Measurements from ENCODE around the gene AGBL5.
"Not testable (repeated sequence)": the region's sequence is repeated elsewhere in the genome, so short reads cannot be mapped to it uniquely, and the experiment has no call there.

AGBL5 gene

DNA sequence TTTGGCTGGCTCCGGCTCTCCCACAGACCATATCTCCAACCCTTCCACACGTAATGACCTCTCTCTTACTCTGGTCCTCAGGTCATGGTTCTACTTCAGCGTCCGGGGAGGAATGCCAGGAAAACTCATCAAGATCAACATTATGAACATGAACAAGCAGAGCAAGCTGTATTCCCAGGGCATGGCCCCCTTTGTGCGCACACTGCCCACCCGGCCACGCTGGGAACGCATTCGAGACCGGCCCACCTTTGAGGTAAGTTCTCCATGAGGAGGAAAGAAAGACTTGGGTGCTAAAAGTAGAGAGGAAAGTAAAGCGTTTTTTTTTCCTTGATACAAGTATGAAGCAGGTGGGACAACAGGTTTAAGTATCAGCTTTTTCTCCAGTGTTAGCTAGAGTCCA, 1.9 kb downstream of the AGBL5 start:
- DNase-seq, result no peak

DNA sequence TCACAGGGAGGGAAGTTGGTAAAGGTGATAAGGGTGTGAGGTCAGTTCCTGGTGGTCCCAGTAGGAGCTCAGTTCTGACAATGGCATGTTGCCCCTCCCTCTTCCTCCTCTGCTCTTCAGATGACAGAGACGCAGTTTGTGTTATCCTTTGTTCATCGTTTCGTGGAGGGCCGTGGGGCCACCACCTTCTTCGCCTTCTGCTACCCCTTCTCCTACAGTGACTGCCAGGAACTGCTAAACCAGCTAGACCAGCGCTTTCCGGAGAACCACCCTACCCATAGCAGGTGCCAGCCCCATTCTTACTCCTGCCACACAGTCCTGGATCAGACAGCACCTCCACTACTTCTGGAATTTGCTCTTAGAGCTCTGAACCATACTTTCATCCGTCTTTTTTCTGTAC, 2.3 kb downstream of the AGBL5 start:
- no peak for DNase-seq

DNA sequence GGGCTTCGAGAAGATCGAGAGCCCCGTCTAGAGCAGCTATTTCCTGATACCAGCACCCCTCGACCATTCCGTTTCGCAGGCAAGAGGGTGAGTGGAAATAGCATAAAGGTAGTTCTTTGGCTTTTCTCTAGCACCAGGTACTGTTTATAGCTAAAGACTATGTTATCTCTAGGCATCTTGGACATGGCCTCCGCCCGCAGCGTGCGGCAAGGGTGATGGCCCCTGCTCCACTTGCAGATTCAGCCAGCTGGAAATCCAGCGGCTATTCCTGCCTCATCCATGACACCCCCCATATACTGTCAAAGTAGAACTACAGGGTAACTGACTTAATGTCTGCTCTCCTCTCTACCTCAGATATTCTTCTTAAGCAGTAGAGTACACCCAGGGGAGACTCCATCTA, 3.3 kb downstream of the AGBL5 start:
- DNase-seq, result no peak

DNA sequence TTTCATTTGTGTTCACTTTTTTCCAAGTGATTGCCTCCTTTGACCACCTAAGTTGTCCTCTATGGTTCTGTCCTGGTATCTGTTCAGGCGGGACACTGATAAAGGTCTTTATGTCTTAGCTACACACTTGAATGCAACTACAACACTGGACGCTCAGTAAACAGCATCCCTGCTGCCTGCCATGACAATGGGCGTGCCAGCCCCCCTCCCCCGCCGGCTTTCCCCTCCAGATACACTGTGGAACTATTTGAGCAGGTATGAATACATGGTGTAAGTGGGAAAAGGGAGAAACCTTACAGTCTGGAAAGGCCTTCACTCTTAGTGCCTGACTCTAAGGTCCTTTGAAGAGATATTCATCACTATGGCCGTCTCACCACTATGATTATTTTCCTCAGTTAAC, 5.7 kb downstream of the AGBL5 start:
- no peak for DNase-seq

DNA sequence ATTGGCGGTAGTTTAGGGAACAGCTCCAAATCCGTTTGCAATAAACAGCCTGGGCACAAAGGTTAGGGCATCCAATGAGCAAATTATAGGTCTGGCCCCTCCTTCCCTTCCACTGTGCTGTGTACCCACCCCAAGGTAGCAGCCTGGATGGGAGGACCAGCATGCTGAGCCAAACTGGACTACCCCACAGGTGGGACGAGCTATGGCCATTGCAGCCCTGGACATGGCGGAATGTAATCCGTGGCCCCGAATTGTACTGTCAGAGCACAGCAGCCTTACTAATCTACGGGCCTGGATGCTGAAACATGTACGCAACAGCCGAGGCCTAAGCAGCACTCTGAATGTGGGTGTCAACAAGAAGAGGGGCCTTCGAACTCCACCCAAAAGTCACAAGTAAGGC, 6.7 kb downstream of the AGBL5 start:
- DNase-seq, result no peak

DNA sequence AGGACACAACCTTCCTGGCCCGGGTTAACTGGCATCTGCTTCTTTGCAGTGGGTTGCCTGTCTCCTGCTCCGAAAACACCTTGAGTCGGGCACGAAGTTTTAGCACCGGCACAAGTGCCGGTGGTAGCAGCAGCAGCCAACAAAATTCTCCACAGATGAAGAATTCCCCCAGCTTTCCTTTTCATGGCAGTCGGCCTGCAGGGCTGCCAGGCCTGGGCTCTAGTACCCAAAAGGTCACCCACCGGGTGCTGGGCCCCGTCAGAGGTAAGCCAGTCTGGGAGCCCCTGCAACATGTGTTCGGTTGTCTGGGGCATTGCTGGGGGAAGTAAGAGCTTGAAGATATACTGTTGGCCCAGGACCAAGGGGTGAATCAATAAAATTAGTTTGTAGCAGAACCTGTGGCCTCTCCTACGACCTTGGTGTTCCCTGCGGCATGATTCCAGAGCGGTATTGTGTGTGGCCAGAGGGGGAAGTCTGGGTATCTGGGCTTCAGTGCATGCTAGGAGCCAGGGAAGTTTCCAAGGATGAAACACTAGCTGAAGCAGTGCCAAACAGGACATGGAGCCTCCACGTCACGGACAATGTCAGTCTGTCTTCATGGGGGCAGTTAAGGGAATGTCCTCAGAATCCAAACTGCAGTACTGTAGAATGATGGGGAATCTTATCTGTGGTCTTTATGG, 7.8 kb downstream of the AGBL5 start:
- no peak for DNase-seq

DNA sequence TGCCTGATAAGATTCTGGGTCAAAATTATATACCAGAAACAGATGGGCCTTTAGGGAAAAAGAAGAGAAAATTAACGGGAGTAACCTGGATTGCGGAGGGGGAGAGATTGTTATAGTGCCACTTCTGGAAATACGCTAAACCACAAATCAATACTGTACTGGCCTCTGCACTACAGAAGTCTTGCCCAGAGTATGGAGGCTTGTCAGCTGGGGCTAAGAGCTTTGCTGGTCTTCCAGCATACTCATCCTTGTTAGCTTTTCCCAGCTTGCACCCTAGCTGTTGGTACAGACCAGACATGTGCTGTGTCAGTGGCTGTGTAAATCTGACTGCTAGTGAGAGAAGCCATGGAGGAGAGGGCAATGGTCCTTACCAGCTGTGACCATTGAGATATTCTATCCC, 8.9 kb downstream of the AGBL5 start:
- no peak for DNase-seq

DNA sequence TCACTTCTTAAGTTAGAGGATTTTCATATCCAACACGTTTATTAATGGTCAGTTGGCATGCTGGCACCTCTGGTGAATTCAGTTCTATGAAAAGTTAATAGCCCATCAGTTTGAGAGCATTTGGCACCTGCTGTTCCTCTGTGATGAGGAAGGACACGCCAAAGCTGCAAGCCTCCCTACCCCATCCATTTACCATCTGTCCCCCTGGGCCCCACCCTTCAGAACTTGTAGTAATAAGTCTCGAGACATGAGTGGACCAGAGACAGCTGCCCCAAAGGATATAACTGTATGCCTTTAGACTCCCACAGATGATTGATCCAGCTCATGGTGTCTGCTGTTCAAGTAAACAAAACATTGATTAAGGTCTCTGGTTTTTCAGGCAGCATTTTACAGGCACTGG, 13.7 kb downstream of the AGBL5 start:
- DNase-seq, result no peak

DNA sequence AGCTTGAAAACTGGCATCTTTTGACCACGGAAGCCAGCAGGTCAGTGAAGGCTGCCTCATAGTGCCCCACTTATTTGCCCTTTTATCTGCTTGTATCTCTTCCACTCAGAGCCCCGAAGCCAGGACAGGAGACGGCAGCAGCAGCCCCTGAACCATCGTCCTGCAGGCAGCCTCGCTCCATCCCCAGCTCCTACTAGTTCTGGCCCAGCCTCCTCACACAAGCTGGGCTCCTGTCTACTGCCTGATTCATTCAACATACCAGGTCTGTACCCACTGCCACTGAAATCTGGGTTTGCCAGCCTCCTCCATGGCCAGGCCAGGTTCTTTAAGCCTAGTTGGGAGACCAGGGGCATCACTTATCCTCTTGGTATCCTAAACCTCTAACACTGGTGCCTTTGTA, 15.9 kb downstream of the AGBL5 start:
- DNase-seq, result no peak

DNA sequence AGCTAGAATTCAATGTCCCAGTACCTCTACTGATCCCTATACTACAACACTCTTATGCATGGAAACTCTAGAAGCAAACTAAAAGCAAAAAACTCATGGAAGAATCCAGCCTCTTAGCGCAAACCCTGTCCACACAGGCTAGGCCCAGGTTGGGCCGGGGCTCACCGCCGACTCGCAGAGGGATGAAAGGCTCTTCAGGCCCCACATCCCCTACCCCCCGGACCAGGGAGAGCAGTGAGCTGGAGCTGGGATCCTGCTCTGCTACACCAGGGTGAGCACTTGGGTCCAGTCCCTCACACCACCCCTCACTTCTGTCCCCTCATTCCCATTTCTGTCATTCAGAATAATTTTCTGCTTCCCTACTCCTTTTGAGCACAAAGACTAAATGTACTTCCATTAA, 18.0 kb downstream of the AGBL5 start:
- no peak for DNase-seq

DNA sequence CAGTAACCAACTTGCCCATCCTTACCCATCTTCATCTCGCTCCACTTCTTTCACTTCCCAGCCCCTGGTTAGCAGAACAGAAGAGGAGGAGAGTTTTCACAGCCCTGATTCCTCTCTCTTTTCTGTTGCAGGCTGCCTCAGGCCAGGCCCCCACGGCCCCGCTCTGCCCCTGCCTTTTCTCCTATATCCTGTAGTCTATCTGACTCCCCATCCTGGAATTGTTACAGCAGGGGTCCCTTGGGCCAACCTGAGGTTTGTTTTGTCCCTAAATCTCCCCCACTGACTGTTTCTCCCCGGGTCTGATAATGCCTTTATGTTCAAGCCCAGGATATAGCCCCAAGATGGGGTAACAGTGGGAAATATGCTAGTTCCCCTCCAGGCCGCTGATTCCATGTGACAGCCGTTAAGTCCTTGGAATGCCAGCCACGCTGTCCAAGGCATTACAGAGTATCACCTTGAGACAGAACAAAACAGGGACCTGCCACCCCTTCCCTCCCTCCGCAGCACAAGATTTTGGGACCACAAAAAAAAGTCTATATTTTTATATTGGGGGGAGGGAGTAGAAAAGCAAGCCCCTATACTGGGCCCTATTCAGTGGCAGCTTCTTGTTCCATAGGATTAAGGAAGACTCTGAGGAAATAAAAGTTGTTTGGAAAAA, 18.6 kb downstream of the AGBL5 start:
- no peak for DNase-seq

DNA sequence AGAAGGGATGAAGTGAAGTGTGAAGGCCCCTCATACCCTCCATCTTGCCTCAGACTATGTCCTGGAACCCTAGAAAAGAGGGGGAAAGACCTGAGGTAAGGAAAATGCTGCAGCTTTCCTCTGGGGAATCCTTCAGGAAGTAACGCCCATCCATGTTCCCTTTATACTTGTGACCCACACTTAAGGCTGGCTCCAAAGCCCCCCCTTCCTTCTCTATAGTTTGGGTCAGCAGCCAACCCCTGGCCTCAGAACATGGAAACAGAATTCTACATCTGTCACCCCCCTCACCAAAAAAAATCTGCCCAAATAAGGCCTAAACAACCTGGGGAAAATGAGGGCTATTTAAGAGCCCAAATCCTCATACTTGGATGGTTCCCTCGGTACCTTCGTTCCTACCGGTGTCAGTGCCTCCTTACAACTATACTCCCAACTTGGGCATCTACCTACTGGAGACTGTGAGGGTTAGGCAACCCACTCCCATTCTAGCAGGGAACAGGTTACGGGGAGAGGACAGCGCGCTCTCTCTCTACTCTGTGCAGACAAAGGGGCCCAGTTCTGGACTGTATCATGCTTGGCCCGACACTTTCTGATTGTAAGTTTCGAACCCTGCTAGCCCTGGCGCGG, 19.3 kb downstream of the AGBL5 start:
- DNase-seq, result no peak

DNA sequence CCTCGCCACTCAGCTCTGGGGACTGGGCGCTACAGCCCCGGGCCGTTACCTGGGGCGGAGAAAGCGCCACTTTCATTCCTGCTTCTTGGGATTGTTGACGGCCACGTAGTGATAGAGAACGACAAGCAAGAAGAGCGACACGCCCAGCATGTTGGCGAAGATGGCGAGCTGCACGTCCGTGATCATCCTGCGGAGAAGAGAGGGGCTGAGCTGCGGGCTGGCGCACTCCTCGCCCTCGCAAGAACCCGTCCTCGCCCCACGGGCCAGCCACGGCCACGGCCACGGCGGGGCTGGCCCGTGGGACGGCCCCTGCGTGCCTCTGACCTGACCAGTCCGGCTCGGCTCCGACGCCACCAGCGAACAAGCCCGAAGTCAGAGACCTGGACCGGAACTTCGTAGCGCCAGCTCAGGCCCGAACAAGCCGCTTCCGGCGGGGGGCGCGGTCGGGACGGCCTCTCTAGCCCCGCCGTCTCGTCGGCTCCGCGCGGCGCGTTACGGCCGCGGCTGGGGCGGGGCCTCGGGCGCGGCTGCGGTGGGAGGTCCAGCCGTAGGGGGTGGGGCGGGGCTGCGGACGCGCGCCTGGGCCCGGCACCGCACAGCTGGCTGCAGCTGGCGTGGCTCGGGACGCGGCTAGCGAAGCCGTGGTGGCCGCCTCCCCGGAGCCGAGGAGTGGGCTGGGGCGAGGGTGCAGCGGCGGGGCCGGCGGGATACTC, 20.0 kb downstream of the AGBL5 start, which contains the start of gene OST4:
Gene OST4 (minus strand): TSS at position 378 of the 713 bp plus-strand sequence.
- peak; percentile 70 for DNase-seq

DNA sequence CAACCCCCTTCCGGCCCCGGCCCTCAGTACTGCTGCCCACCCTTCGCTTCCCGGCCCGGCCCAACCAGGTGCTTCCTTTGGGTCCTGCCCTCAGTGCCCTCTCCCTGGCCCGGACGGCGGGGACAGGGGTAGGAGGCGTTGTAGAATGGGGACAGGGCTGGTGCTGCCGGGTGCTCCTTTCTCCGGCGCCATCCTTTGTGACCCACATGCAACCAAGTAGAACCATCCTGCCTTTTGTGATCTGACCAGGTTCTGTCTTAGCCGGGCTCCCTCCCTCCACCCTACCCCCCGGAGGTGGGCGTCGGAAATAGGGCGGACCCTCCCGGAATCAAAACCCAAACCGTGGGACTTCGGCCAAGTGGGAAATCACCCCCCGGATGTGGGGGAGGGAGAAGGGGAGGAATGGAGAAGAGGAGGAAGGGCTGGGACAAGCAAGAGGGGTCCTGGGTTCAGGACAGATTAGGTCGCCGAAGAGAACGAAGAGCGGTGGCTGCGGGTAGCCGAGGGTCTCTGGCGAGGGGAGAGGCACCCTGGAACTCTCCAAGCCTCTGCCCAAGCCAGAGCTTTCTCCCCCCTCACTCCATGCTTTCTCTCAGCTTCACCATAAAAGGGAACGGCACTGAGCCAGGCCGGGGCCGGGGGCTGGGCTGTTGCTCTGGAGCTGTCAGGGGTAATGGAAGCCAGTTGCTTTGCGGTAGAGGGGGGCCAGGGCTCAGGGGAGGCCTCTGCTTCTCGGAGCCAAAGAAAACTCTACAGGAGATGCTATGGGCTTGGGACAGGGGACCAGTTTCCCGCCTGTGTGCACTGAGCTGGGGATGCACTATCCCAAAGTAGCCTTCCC, 20.7 kb downstream of the AGBL5 start:
- DNase-seq, result peak; percentile 26

DNA sequence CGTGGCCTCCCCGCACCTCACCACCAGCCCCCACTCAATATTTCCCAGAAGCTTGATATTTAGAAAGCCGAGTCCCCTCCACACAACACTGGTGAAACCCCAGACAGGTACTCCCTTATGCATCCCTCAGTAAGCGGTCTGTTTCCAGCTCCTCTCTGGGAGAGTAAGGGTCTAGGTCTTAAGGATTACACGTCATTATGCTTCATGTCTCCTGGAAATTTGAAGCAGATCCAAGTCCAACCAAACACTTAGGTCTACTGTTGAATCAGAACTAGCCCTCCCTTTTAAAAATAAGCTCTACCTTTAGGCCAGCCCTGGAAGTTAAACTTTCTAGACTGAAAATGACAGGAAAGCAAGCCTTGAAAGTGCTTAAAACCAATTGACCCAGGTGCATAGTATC, 21.5 kb downstream of the AGBL5 start:
- no peak for DNase-seq

DNA sequence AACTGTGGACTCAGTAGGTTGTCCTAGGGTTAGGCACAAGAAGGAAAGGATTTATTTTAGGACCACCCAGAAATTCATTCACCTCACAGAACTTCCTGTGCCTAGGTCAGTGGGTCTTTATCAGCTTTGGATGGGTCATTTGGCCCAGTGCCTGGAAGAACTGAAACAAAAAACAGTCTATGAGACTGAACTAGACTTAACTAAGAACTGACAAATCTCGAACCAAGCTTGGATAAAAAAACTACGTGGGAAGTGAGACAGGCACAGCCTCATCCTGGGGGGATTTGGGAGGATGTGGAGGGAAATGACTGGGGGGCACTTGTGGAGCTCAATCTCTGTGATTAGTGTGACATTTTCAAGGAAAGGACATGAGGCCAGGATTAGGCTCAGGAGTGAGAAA, 22.3 kb downstream of the AGBL5 start:
- no peak for DNase-seq

DNA sequence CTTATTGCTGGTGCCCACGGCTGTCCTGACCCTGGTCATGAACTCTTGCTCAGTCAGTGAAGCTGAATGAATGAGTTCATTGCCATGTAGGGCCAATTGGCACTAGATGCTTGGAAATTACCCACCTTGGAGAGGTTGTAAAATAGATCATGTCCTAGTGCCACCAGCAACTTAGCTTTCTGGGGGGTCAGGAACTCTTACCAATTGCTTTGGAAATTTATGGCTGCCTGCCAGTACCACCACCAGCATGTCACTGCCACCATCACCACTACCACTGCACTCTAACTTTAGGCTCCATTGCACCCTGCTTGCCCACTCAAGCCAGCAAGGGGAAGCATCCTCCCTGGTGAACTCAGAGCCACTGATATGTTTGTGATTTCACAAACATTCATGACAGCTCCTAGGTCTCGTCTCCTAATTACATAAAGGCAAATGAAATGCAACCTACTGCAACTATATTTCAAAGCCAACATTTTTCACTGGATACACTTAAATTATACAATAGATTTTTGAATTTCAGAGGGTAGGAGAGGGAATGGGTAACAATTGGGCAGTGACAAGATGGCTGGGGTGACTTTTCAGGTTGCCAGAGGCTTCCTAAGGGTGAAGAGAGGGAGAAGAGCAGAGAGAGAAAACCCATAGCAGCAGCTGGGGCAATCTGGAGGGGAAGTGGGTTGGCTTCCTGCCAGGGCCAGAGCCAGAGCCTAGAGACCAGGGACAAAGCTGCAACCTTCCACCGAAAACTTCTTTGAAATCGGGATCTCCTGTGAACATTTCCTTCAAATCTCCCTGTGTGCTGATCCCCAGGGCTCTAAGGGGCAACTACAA, 23.5 kb downstream of the AGBL5 start:
- DNase-seq, result peak; percentile 29

DNA sequence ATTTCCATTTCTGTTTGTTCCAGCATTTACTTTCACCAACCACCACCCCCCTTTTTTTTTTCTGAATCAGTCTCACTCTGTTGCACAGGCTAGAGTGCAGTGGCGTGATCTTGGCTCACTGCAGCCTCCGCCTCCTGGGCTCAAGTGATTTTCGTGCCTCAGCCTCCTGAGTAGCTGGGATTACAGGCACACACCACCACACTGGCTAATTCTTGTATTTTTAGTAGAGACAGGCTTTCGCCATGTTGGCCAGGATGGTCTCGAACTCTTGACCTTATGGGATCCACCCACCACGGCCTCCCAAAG, 24.1 kb downstream of the AGBL5 start:
- not testable (repeated sequence) for DNase-seq

DNA sequence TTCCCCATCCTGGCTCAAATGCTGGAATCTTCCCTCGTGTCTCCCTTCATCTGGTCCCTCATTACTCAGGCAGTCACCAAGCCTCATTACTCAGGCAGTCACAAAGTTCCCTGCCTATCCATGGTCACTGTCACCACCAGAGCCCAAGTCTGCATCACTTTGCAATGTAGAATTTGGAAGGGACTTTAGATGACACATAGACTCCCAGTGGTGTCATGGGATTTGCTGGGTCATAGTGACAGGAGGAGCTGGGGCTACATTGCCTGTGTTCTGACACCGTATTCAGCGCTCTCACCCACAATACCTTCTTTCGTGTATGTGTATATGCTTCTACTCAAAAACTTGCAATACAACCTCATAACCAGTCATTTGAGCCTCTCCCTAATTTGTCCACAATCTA, 24.9 kb downstream of the AGBL5 start:
- no peak for DNase-seq

DNA sequence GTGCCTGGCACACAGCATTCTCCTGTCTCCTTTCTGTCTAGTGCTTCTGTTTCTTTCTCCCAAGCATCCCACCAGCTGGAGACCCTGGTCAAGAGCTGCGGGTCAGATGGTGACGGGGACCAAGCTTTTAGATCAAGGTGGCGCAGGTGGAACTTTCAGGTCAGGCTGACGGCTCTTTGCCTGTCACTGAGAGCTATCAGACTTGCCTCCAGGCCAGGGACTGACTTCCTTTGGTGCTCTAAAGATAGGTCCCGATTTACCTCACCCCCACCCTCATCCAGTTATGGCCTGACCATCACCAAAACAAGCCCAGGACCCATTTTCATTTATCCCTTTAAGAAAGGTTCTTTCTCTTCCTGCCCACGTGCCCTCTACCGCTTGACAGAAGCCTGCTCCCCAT, 25.8 kb downstream of the AGBL5 start:
- DNase-seq, result no peak

DNA sequence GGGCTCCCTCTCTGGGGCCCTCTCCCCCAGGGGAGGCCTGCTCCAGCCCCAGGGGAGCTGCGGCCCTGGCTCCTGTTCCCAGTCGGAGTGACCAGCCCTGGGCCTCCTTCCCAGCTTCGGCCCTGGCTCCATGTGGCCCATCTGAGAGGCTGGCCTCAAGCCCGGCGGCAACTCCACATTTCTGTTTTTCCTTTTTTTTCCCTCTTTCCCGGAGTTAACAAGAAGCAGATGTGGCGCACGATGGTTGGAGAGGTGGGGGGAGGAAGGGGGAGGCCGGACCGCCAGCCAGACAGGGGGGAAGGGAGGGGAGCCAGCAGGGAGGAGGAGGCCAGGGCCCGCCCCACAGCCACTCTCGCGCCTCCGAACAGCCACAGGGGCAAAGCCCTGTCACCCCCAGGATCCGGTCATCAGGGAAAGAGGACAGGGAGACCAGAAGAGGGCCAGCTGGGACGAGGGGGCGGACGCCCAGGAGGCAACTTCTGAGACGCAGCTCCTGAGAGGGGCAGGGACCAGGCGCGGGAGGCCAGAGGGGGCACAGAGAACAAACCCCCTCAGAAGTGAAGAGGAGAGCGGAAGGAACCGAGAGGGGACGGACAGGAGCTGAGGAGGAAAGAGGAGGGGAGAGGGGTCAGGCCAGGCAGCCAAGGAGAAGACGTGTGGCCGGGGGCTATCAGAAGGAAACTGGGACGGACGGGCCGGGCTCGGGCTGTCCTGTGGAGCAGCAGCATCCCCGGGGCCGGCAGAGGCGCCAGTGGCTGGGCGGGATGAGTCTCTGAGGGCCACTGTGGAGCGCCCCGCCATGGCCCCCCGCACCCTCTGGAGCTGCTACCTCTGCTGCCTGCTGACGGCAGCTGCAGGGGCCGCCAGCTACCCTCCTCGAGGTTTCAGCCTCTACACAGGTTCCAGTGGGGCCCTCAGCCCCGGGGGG, 27.1 kb downstream of the AGBL5 start, which contains the start of gene EMILIN1:
Gene EMILIN1 (plus strand): TSS at position 349 of the 928 bp plus-strand sequence. CDS start 451 bp downstream, at position 800.
- no peak for DNase-seq
